SK-N-SH treated with all-trans-retinoic acid at 6 μM for 48 hours (cell line): ENCODE measurements around the gene SNTB2.

Experiments used
- ATAC-seq: fragments of 200-7000 bp; cut with Tn5 transposase; 3 replicates; pipeline ENCODE4 v1.9.1; 2020; ENCODE audit warnings: mild to moderate bottlenecking, moderate library complexity
- ARNTL ChIP-seq: fragments of 450-650 bp; formaldehyde crosslinking; IDR thresholded peaks from 2 replicates; pipeline ENCODE4 v1.5.0; 2020; ENCODE audit warnings: low read depth, mild to moderate bottlenecking, moderate library complexity, borderline replicate concordance
- BACH2 ChIP-seq: fragments of 250-450 bp; sonication (Bioruptor Pico); IDR thresholded peaks from 2 replicates; pipeline ENCODE4 v1.9.0; 2021; ENCODE audit warnings: mild to moderate bottlenecking, borderline replicate concordance
- CREB5 ChIP-seq: fragments of 250-450 bp; sonication (Bioruptor Pico); IDR thresholded peaks from 2 replicates; pipeline ENCODE4 v1.5.1; 2020; ENCODE audit warnings: low read depth, mild to moderate bottlenecking, moderate library complexity
- CSDC2 ChIP-seq: fragments of 250-450 bp; sonication (Bioruptor Pico); IDR thresholded peaks from 2 replicates; pipeline ENCODE4 v1.5.0; 2020; ENCODE audit warnings: mild to moderate bottlenecking, moderate library complexity
- ESRRG ChIP-seq: fragments of 250-450 bp; sonication (Bioruptor Pico); IDR thresholded peaks from 2 replicates; pipeline ENCODE4 v1.6.1; 2021; ENCODE audit warnings: mild to moderate bottlenecking
- GLIS3 ChIP-seq: fragments of 250-450 bp; sonication (Bioruptor Pico); IDR thresholded peaks from 2 replicates; pipeline ENCODE4 v1.5.0; 2020; ENCODE audit warnings: mild to moderate bottlenecking, moderate library complexity
- ISL1 ChIP-seq: fragments of 250-450 bp; sonication (Bioruptor Pico); IDR thresholded peaks from 2 replicates; pipeline ENCODE4 v2.1.2; 2022; ENCODE audit warnings: mild to moderate bottlenecking, moderate library complexity
- PATZ1 ChIP-seq: fragments of 250-450 bp; sonication (Bioruptor Pico); IDR thresholded peaks from 2 replicates; pipeline ENCODE4 v1.8.0; 2020; ENCODE audit warnings: mild to moderate bottlenecking, moderate library complexity, borderline replicate concordance
- PPARA ChIP-seq: fragments of 250-450 bp; sonication (Bioruptor Pico); IDR thresholded peaks from 2 replicates; pipeline ENCODE4 v1.5.0; 2020; ENCODE audit warnings: mild to moderate bottlenecking, borderline replicate concordance
- RARB ChIP-seq: fragments of 250-450 bp; sonication (Bioruptor Pico); IDR thresholded peaks from 2 replicates; pipeline ENCODE4 v1.8.0; 2021; ENCODE audit warnings: mild to moderate bottlenecking, moderate library complexity
- SNAI2 ChIP-seq: fragments of 250-450 bp; sonication (Bioruptor Pico); IDR thresholded peaks from 2 replicates; pipeline ENCODE4 v1.5.0; 2020; ENCODE audit warnings: mild to moderate bottlenecking, moderate library complexity
- TCF4 ChIP-seq: fragments of 250-450 bp; sonication (Bioruptor Pico); IDR thresholded peaks from 2 replicates; pipeline ENCODE4 v1.8.0; 2021; ENCODE audit warnings: mild to moderate bottlenecking, moderate library complexity, borderline replicate concordance
- TOX ChIP-seq: fragments of 250-450 bp; sonication (Bioruptor Pico); IDR thresholded peaks from 2 replicates; pipeline ENCODE4 v1.8.0; 2021; ENCODE audit warnings: mild to moderate bottlenecking, moderate library complexity, borderline replicate concordance
- TSHZ2 ChIP-seq: fragments of 250-450 bp; sonication (Bioruptor Pico); IDR thresholded peaks from 2 replicates; pipeline ENCODE4 v1.5.0; 2020; ENCODE audit warnings: mild to moderate bottlenecking, moderate library complexity
- ZC3H10 ChIP-seq: fragments of 250-450 bp; sonication (Bioruptor Pico); IDR thresholded peaks from 2 replicates; pipeline ENCODE4 v1.5.1; 2021; ENCODE audit warnings: mild to moderate bottlenecking, moderate library complexity
- ZFP3 ChIP-seq: fragments of 250-450 bp; sonication (Bioruptor Pico); IDR thresholded peaks from 2 replicates; pipeline ENCODE4 v1.5.0; 2020; ENCODE audit warnings: mild to moderate bottlenecking, moderate library complexity
- ZFP30 ChIP-seq: fragments of 450-650 bp; formaldehyde crosslinking; IDR thresholded peaks from 2 replicates; pipeline ENCODE4 v1.5.0; 2022; ENCODE audit warnings: mild to moderate bottlenecking, moderate library complexity
- ZNF8 ChIP-seq: fragments of 450-650 bp; formaldehyde crosslinking; IDR thresholded peaks from 2 replicates; pipeline ENCODE4 v1.5.0; 2020; ENCODE audit warnings: mild to moderate bottlenecking, moderate library complexity
- TF ChIP-seq, protein P1 (sequence below): fragments of 250-450 bp; sonication (Bioruptor Pico); IDR thresholded peaks from 2 replicates; pipeline ENCODE4 v1.5.1; 2021; ENCODE audit warnings: mild to moderate bottlenecking, moderate library complexity

SNTB2 gene

DNA sequence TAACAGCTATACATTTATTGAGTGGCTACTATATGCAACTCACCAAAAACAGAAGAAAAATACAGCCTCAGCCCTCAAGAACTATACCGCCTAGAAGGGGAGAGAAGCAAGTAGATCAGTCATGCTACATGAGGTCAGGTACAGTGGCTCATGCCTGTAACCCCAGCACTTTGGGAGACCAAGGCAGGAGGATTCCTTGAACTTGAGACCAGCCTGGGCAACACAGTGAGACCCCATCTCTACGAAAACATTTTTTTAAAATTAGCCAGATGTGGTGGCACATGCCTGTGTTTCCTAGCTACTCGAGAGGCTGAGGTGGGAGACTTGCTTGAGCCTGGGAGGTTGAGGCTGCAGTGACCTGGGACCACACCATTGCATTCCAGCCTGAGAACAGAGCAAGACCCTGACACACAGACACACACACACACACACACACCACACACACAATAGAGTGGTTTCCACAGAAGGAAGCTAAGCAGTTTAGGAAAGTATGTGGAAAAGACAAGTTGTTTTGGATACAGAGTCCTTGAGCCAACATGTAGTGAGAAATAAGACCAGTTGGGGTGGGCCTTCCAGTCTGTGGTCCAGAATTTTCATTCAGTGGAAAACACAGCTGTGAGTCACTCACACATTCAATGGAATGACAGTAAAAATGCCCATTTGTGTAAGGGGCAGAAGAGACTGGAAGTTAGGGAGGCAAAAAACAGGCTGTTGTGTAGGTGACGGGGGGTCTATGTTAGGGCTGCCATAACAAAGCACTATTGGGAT, 10.7 kb upstream of the SNTB2 start:
- ATAC-seq = no peak
- TF ChIP-seq BACH2 (no peak), RARB (no peak), PPARA (CRISPR knock-in tag) (no peak), CREB5 (CRISPR knock-in tag) (no peak), CSDC2 (no peak), ZC3H10 (CRISPR knock-in tag) (no peak), ZFP3 (CRISPR knock-in tag) (no peak), ARNTL (no peak), ZNF8 (no peak), SNAI2 (CRISPR knock-in tag) (no peak), ZFP30 (CRISPR knock-in tag) (no peak), PATZ1 (CRISPR knock-in tag) (no peak)
- TF ChIP-seq, protein P1, sequence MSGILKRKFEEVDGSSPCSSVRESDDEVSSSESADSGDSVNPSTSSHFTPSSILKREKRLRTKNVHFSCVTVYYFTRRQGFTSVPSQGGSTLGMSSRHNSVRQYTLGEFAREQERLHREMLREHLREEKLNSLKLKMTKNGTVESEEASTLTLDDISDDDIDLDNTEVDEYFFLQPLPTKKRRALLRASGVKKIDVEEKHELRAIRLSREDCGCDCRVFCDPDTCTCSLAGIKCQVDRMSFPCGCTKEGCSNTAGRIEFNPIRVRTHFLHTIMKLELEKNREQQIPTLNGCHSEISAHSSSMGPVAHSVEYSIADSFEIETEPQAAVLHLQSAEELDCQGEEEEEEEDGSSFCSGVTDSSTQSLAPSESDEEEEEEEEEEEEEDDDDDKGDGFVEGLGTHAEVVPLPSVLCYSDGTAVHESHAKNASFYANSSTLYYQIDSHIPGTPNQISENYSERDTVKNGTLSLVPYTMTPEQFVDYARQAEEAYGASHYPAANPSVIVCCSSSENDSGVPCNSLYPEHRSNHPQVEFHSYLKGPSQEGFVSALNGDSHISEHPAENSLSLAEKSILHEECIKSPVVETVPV = no peak

DNA sequence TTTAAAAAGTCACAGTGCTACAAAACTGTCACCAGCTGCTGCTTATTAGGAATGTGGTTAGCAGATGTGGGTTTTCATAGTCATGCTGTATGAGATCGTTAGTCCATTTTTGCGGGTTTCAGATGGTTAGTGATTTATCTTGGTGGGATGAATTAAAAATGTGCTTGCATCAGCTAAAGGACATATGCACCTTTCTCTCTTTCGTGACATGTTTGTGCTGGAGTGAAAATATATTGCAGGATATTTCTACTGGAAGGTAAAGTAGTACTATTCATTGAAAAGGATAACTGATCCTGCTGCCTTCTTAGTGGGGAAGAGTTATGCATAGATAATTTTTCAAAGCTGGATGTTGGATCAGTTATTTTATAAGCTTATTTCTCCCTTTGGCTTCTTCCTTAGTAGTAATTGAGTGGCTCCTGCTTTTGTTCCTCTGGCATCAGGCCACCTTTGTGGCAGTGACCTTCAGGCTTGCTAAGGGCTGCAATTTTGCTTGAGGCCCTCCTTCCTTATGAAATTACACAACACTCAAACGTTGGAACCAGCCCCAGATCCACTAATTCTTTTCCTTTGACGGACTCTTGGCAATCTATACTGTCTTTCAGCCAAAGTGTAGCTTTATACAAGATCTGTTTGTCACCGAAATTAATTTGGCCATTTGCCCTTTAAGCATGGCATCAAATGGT, 7.5 kb upstream of the SNTB2 start:
- ATAC-seq = peak; percentile 79
- TF ChIP-seq ARNTL = no peak
- peak; percentile 54; the same call in 1 of the 2 replicates for TF ChIP-seq TCF4 (CRISPR knock-in tag)
- no peak for TF ChIP-seq CSDC2
- TF ChIP-seq CREB5 (CRISPR knock-in tag) = no peak
- no peak for TF ChIP-seq TSHZ2 (CRISPR knock-in tag)
- peak; percentile 88 for TF ChIP-seq ISL1 (CRISPR knock-in tag)
- TF ChIP-seq, protein P1 = no peak

DNA sequence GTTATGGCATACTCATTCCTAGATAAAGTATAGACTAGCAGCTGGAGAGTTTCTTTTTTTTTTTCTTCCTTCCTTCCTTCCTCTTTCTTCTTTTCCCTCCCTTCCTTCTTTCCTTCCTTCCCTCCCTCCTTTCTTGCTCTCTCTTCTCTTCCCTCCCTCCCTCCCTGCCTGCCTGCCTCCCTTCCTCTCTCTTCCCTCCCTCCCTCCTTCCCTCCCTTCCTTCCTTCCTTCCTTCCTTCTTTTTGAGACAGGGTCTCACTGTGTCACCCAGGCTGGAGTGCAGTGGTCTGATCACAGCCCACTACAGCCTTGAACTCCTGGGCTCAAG, 7.0 kb upstream of the SNTB2 start:
- ATAC-seq = no peak; the same call in 2 of the 3 replicates
- TF ChIP-seq ARNTL (no peak), ESRRG (CRISPR knock-in tag) (no peak), RARB (no peak), CSDC2 (no peak), CREB5 (CRISPR knock-in tag) (no peak), GLIS3 (CRISPR knock-in tag) (no peak), ZFP30 (CRISPR knock-in tag) (no peak), TSHZ2 (CRISPR knock-in tag) (no peak), TCF4 (CRISPR knock-in tag) (no peak), TOX (CRISPR knock-in tag) (no peak), ZNF8 (no peak)
